ENCODE measurements around the gene TEX2.
"Not testable (repeated sequence)": the region's sequence is repeated elsewhere in the genome, so short reads cannot be mapped to it uniquely, and the experiment has no call there.

Gene TEX2

DNA sequence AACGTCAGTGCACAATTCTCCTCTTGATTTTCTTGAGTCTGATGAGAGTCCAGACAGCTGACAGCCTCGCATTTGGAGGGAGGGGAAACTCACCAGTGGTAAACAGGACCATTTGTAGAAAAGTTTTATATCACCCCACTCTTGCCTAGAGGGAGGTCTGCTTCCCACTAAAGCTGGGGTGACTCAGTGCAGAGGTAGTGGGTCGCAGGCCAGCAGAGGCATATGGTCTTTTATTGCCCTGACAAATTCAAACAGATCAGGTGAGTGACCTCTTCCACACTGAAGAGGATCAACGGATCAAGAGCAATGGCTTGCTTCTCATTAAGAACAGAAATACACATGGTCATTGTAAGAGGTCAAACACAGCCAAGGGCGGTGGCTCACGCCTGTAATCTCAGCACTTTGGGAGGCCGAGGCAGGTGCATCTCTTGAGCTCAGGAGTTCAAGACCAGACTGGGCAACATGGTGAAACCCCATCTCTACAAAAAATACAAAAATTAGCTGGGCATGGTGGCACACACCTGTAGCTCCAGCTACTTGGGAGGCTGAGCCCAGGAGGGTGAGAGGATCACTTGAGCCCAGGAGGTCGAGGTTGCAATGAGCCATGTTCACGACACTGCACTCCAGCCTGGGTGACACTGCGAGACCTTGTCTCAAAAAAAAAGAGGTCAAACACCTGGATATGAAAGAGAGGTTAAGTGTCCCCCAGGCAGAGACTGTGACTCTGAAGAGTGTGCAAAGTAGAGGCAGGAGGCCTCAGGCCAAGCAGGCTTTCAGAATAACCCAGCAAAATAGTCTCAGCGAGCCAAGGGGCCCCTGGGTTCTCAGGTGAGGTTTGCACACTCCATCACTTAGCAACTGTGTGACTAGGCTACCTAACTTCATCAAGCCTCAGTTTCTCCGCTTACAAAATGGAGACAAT lies 76.6 kb downstream of the TEX2 start:
- no peak overlapping the region for H3K27ac ChIP-seq (ENCODE audit: low read depth, low read length)
- H2BK120ac ChIP-seq (ENCODE audit: low read depth, low read length), result no peak overlapping the region
- WGBS (ENCODE audit: extremely low coverage, insufficient coverage, low lambda C conversion rate), result no CpG with 5 or more reads among the region's 12 CpGs

DNA sequence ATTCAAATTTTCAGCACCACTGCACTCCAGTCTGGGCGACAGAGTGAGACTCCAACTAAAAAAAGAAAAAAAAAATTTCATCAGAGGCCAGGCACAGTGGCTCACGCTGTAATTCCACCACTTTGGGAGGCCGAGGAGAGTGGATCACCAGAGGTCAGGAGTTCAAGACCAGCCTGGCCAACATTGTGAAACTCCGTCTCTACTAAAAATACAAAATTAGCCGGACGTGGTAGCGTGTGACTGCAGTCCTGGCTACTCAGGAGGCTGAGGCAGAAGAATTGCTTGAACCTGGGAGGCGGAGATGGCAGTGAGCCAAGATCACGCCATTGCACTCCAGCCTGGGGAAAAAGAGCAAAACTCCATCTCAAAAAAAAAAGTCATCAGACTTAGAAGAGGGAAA lies 77.5 kb downstream of the TEX2 start:
- H3K56ac ChIP-seq (ENCODE audit: low read length); H2BK15ac ChIP-seq (replicated peaks; ENCODE audit: low read depth); H3K36me3 ChIP-seq (ENCODE audit: control insufficient read depth, insufficient read depth, low read length); H2BK120ac ChIP-seq (ENCODE audit: low read depth, low read length); H3K4me1 ChIP-seq (ENCODE audit: control insufficient read depth, low read depth, low read length); H3K4me3 ChIP-seq (ENCODE audit: low read length); H3K79me1 ChIP-seq (ENCODE audit: low read length); H3K23ac ChIP-seq (ENCODE audit: low read length); H3K4ac ChIP-seq (ENCODE audit: low read depth, low read length); H3K27ac ChIP-seq (ENCODE audit: low read depth, low read length); H3K18ac ChIP-seq (ENCODE audit: low read length); H3K9ac ChIP-seq (ENCODE audit: low read length); H2AK5ac ChIP-seq (ENCODE audit: low read length); H3K79me2 ChIP-seq (ENCODE audit: control insufficient read depth, insufficient read depth, low read length); DNase-seq; H3K4me2 ChIP-seq (ENCODE audit: low read length); H3K27me3 ChIP-seq (ENCODE audit: insufficient read depth, low read length, poor library complexity); H4K5ac ChIP-seq (ENCODE audit: low read length); H2BK5ac ChIP-seq (ENCODE audit: low read length); H4K8ac ChIP-seq (ENCODE audit: low read depth, low read length): not testable (repeated sequence)
- WGBS (ENCODE audit: extremely low coverage, insufficient coverage, low lambda C conversion rate), result no CpG with 5 or more reads among the region's 9 CpGs

More for the DNA sequence above, 76.6 kb downstream of the TEX2 start:
- no peak overlapping the region for H3K4me2 ChIP-seq (ENCODE audit: low read length)
- H3K4me3 ChIP-seq (ENCODE audit: low read length), result no peak overlapping the region
- H3K36me3 ChIP-seq (ENCODE audit: control insufficient read depth, insufficient read depth, low read length), result no peaks in the 10 kb centered on the region
- no peaks in the 10 kb centered on the region for H3K79me2 ChIP-seq (ENCODE audit: control insufficient read depth, insufficient read depth, low read length)
- no peak overlapping the region for H4K8ac ChIP-seq (ENCODE audit: low read depth, low read length)
- H3K18ac ChIP-seq (ENCODE audit: low read length), result no peak overlapping the region
- no peak overlapping the region for H2AK5ac ChIP-seq (ENCODE audit: low read length)
- no peak for DNase-seq
- no peaks in the 10 kb centered on the region for H3K27me3 ChIP-seq (ENCODE audit: insufficient read depth, low read length, poor library complexity)
- H3K23ac ChIP-seq (ENCODE audit: low read length), result no peak overlapping the region
- no peaks in the 10 kb centered on the region for H3K79me1 ChIP-seq (ENCODE audit: low read length)
- H3K4me1 ChIP-seq (ENCODE audit: control insufficient read depth, low read depth, low read length), result no peaks in the 10 kb centered on the region
- H3K4ac ChIP-seq (ENCODE audit: low read depth, low read length), result no peak overlapping the region
- no peak overlapping the region for H4K5ac ChIP-seq (ENCODE audit: low read length)
- H2BK15ac ChIP-seq (replicated peaks; ENCODE audit: low read depth), result no peak overlapping the region
- no peak overlapping the region for H3K9ac ChIP-seq (ENCODE audit: low read length)
- no peak overlapping the region for H2BK5ac ChIP-seq (ENCODE audit: low read length)
- H3K56ac ChIP-seq (ENCODE audit: low read length), result no peak overlapping the region

DNA sequence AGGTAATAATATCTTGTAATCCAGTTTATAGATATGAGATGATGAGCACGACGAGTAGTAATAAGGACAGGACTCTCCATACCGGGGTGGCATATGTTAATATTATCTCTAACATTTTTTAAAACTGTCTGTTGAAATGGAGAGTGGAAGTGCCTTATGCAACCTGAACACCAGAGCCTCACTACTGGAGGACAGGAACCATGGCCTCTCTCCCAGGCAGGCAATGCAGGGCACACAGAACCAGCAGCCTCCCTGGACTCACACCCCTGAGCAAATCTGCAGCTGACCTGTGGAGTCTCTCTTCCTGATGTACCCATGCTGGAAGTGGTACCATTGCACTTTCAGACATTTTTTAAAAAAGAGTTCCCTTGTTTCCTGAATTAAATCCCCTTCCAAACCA lies 78.0 kb downstream of the TEX2 start:
- Histone ChIP-seq H4K5ac (ENCODE audit: low read length) (no peak overlapping the region), H3K4me2 (ENCODE audit: low read length) (no peak overlapping the region), H3K79me1 (ENCODE audit: low read length) (no peaks in the 10 kb centered on the region), H3K4me3 (ENCODE audit: low read length) (no peak overlapping the region), H3K4me1 (ENCODE audit: control insufficient read depth, low read depth, low read length) (no peaks in the 10 kb centered on the region), H2AK5ac (ENCODE audit: low read length) (no peak overlapping the region), H2BK5ac (ENCODE audit: low read length) (no peak overlapping the region), H3K27me3 (ENCODE audit: insufficient read depth, low read length, poor library complexity) (no peaks in the 10 kb centered on the region), H3K27ac (ENCODE audit: low read depth, low read length) (no peak overlapping the region), H4K8ac (ENCODE audit: low read depth, low read length) (no peak overlapping the region), H2BK15ac (replicated peaks; ENCODE audit: low read depth) (no peak overlapping the region), H3K56ac (ENCODE audit: low read length) (no peak overlapping the region), H3K79me2 (ENCODE audit: control insufficient read depth, insufficient read depth, low read length) (no peaks in the 10 kb centered on the region), H3K23ac (ENCODE audit: low read length) (no peak overlapping the region), H3K18ac (ENCODE audit: low read length) (no peak overlapping the region), H3K36me3 (ENCODE audit: control insufficient read depth, insufficient read depth, low read length) (no peaks in the 10 kb centered on the region), H3K4ac (ENCODE audit: low read depth, low read length) (no peak overlapping the region), H2BK120ac (ENCODE audit: low read depth, low read length) (no peak overlapping the region), H3K9ac (ENCODE audit: low read length) (no peak overlapping the region)
- DNase-seq, result no peak
- WGBS (ENCODE audit: extremely low coverage, insufficient coverage, low lambda C conversion rate), result no CpG with 5 or more reads among the region's 3 CpGs

DNA sequence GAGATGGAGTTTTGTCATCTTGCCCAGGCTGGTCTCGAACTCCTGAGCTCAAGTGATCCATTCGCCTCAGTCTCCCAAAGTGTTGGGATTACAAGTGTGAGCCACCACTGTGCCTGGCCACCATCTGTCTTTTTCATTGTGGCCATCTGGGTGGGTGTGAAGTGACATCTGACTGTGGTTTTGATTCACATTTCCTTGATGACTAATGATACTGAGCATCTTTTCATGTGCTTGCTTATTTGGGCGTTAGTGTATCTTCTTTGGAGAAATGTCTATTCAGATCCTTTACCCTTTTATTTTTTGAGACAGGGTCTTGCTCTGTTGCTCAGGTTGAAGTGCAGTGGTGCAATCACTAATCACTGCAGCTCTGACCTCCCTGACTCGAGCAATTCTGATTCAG lies 79.2 kb downstream of the TEX2 start:
- no peaks in the 10 kb centered on the region for H3K36me3 ChIP-seq (ENCODE audit: control insufficient read depth, insufficient read depth, low read length)
- no peak overlapping the region for H2BK5ac ChIP-seq (ENCODE audit: low read length)
- no peak overlapping the region for H3K56ac ChIP-seq (ENCODE audit: low read length)
- no peak overlapping the region for H3K4ac ChIP-seq (ENCODE audit: low read depth, low read length)
- H3K79me2 ChIP-seq (ENCODE audit: control insufficient read depth, insufficient read depth, low read length), result no peaks in the 10 kb centered on the region
- H3K4me1 ChIP-seq (ENCODE audit: control insufficient read depth, low read depth, low read length), result no peaks in the 10 kb centered on the region
- no peak overlapping the region for H3K27ac ChIP-seq (ENCODE audit: low read depth, low read length)
- no peak overlapping the region for H3K9ac ChIP-seq (ENCODE audit: low read length)
- H2BK15ac ChIP-seq (replicated peaks; ENCODE audit: low read depth), result no peak overlapping the region
- H4K5ac ChIP-seq (ENCODE audit: low read length), result no peak overlapping the region
- H3K18ac ChIP-seq (ENCODE audit: low read length), result no peak overlapping the region
- whole genome bisulfite sequencing (ENCODE audit: extremely low coverage, insufficient coverage, low lambda C conversion rate), result no CpG with 5 or more reads among the region's 4 CpGs
- no peaks in the 10 kb centered on the region for H3K27me3 ChIP-seq (ENCODE audit: insufficient read depth, low read length, poor library complexity)
- H2AK5ac ChIP-seq (ENCODE audit: low read length), result no peak overlapping the region
- H2BK120ac ChIP-seq (ENCODE audit: low read depth, low read length), result no peak overlapping the region
- H3K4me2 ChIP-seq (ENCODE audit: low read length), result no peak overlapping the region
- H3K4me3 ChIP-seq (ENCODE audit: low read length), result no peak overlapping the region
- no peaks in the 10 kb centered on the region for H3K79me1 ChIP-seq (ENCODE audit: low read length)
- H3K23ac ChIP-seq (ENCODE audit: low read length), result no peak overlapping the region
- DNase-seq, result no peak
- no peak overlapping the region for H4K8ac ChIP-seq (ENCODE audit: low read depth, low read length)

DNA sequence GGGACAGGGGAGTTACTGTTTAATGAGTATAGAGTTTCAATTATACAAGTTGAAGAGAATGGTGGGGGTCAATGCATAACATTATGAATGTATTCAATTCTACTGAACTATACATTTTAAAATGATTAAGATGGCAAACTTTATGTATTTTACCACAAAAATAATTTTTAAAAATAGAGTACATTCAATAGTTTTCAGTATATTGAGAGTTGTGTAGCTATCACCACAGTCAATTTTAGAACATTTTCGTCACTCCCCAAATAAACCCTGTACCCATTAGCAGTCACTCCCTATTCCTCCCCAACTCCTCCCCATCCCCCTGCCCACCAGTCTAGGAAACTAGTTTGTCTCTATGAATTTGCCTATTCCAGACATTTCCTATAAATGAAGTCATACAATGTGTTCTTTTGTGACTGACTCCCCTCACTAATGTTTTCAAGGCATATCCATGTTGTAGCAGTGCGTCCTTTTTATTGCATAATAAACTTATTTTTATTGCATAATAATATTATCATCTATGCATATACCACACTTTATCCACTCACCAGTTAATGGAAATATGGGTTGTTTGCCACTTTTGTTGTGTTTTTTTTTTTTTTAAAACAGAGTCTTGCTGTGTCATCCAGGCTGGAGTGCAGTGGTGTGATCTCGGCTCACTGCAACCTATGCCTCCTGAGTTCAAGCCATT lies 80.6 kb downstream of the TEX2 start:
- no peak overlapping the region for H3K4me3 ChIP-seq (ENCODE audit: low read length)
- no peak overlapping the region for H3K23ac ChIP-seq (ENCODE audit: low read length)
- no peak overlapping the region for H2BK120ac ChIP-seq (ENCODE audit: low read depth, low read length)
- no CpG with 5 or more reads among the region's 3 CpGs for whole genome bisulfite sequencing (ENCODE audit: extremely low coverage, insufficient coverage, low lambda C conversion rate)
- H3K4me2 ChIP-seq (ENCODE audit: low read length), result no peak overlapping the region
- H3K27me3 ChIP-seq (ENCODE audit: insufficient read depth, low read length, poor library complexity), result no peaks in the 10 kb centered on the region
- no peak overlapping the region for H4K8ac ChIP-seq (ENCODE audit: low read depth, low read length)
- no peaks in the 10 kb centered on the region for H3K4me1 ChIP-seq (ENCODE audit: control insufficient read depth, low read depth, low read length)
- no peak overlapping the region for H4K5ac ChIP-seq (ENCODE audit: low read length)
- no peaks in the 10 kb centered on the region for H3K36me3 ChIP-seq (ENCODE audit: control insufficient read depth, insufficient read depth, low read length)
- H3K56ac ChIP-seq (ENCODE audit: low read length), result no peak overlapping the region
- H3K4ac ChIP-seq (ENCODE audit: low read depth, low read length), result no peak overlapping the region
- no peaks in the 10 kb centered on the region for H3K79me2 ChIP-seq (ENCODE audit: control insufficient read depth, insufficient read depth, low read length)
- no peak overlapping the region for H2BK15ac ChIP-seq (replicated peaks; ENCODE audit: low read depth)
- no peak overlapping the region for H2AK5ac ChIP-seq (ENCODE audit: low read length)
- H3K9ac ChIP-seq (ENCODE audit: low read length), result no peak overlapping the region
- DNase-seq, result no peak
- no peak overlapping the region for H3K27ac ChIP-seq (ENCODE audit: low read depth, low read length)
- H3K18ac ChIP-seq (ENCODE audit: low read length), result no peak overlapping the region
- no peaks in the 10 kb centered on the region for H3K79me1 ChIP-seq (ENCODE audit: low read length)
- no peak overlapping the region for H2BK5ac ChIP-seq (ENCODE audit: low read length)
